HCT116 (cell line): ENCODE results near the gene MAEA. TPM values are rescaled to one million over a fixed set of nuclear protein-coding genes. Genes with fewer than 3 reads are reported as not detected.

Experiments
- ATAC-seq: fragments of 200-7000 bp; cut with Tn5 transposase; 2 replicates; pipeline ENCODE4 v1.9.1; 2020; ENCODE audit warnings: mild to moderate bottlenecking, moderate library complexity
- BruUV-seq: library from RNA; stranded (reverse); fragments of 400-500 nt; replicated peaks from 2 replicates; lab custom pipeline; 2021; lab: Mats Ljungman, UMichigan
- CTCF ChIA-PET: fragments of 300-600 bp; sonication (Branson Sonifier 250); formaldehyde crosslinking; loops from one replicate; lab custom pipeline; 2021; ENCODE audit warnings: antibody characterized with exemption; lab: Charles Lee
- POLR2A ChIA-PET: fragments of 300-600, 350-600 bp; sonication (Branson Sonifier 250); formaldehyde crosslinking; loops from one replicate; lab custom pipeline; 2021; ENCODE audit warnings: antibody characterized with exemption; lab: Charles Lee
- RAD21 ChIA-PET, 2 experiments: fragments of 300-600 bp; sonication (Branson Sonifier 250); formaldehyde crosslinking; loops; one replicate each; lab custom pipeline; 2023; ENCODE audit warnings: low total read pairs in 2 of 2; ENCODE audit not compliant: uncharacterized antibody in 2 of 2, unreplicated experiment in 2 of 2, low non-redundant PET in 1 of 2; lab: Charles Lee
- DNase-seq: peaks from one replicate; pipeline ENCODE4 v3.0.0-alpha.2; 2010; ENCODE audit warnings: low read depth, low spot score
- H2AFZ ChIP-seq: fragments of 200-600 bp; shearing (Covaris generic), sonication (generic); 2 replicates; pipeline ENCODE4 v1.6.1; 2017; ENCODE audit warnings: low read depth, mixed run types, mixed read lengths, antibody characterized with exemption, low read length; ENCODE audit not compliant: poor library complexity, severe bottlenecking
- H3K27ac ChIP-seq: 2 replicates; pipeline ENCODE4 v1.5.1; 2012; ENCODE audit warnings: low read depth, low read length
- H3K27me3 ChIP-seq: fragments of 200-600 bp; sonication (generic); 2 replicates; pipeline ENCODE4 v1.6.1; 2016; ENCODE audit warnings: mixed run types, low read length, mixed read lengths; ENCODE audit not compliant: insufficient read depth
- H3K36me3 ChIP-seq, 2 experiments: fragments of 200-500 bp in 1 of 2; fragments of 200-600 bp in 1 of 2; sonication (Bioruptor generic) in 1 of 2; sonication (generic) in 1 of 2; 2 replicates each; pipeline versions ENCODE4 v1.5.1 to v1.6.1; 2014 to 2016; ENCODE audit warnings: low read length in 2 of 2, inconsistent platforms in 1 of 2, mixed read lengths in 1 of 2, mixed run types in 1 of 2; ENCODE audit not compliant: insufficient read depth in 2 of 2, control insufficient read depth in 1 of 2
- H3K4me1 ChIP-seq, 2 experiments: fragments of 200-600 bp in 1 of 2; sonication (generic) in 1 of 2; 2 replicates each; pipeline versions ENCODE4 v1.5.1 to v1.6.1; 2012 to 2017; ENCODE audit warnings: low read length in 2 of 2, inconsistent platforms in 1 of 2, mild to moderate bottlenecking in 1 of 2, mixed read lengths in 1 of 2, mixed run types in 1 of 2, moderate library complexity in 1 of 2; ENCODE audit not compliant: insufficient read depth in 2 of 2, control insufficient read depth in 1 of 2
- H3K4me2 ChIP-seq: fragments of 200-600 bp; sonication (generic); 2 replicates; pipeline ENCODE4 v1.6.1; 2017; ENCODE audit warnings: mixed run types, low read length, mixed read lengths
- H3K4me3 ChIP-seq, 2 experiments: fragments of 200-600 bp in 1 of 2; sonication (generic) in 1 of 2; replicated peaks in 1 of 2; 2 replicates each; pipeline ENCODE4 v1.5.1; 2011 to 2016; ENCODE audit warnings: low read length in 2 of 2, control low read depth in 1 of 2, low read depth in 1 of 2, mild to moderate bottlenecking in 1 of 2, mixed read lengths in 1 of 2, mixed run types in 1 of 2
- H3K79me2 ChIP-seq: fragments of 200-600 bp; sonication (generic); 2 replicates; pipeline ENCODE4 v1.6.1; 2017; ENCODE audit warnings: mild to moderate bottlenecking, mixed run types, low read length, moderate library complexity, mixed read lengths; ENCODE audit not compliant: insufficient read depth
- H3K9ac ChIP-seq: fragments of 200-600 bp; sonication (generic); 2 replicates; pipeline ENCODE4 v1.6.1; 2016; ENCODE audit warnings: low read length, mixed read lengths
- H3K9me2 ChIP-seq: fragments of 200-600 bp; sonication (generic), shearing (Covaris generic); 2 replicates; pipeline ENCODE4 v1.6.1; 2017; ENCODE audit warnings: mixed run types, mild to moderate bottlenecking, moderate library complexity; ENCODE audit not compliant: insufficient read depth
- H3K9me3 ChIP-seq, 2 experiments: fragments of 200-500 bp in 1 of 2; fragments of 200-600 bp in 1 of 2; sonication (Bioruptor generic) in 1 of 2; sonication (generic) in 1 of 2; 2 replicates each; pipeline ENCODE4 v1.6.1; 2014 to 2017; ENCODE audit warnings: low read length in 2 of 2, mixed read lengths in 2 of 2, inconsistent platforms in 1 of 2, low read depth in 1 of 2, mild to moderate bottlenecking in 1 of 2, mixed run types in 1 of 2, moderate library complexity in 1 of 2; ENCODE audit not compliant: control insufficient read depth in 1 of 2, insufficient read depth in 1 of 2
- H4K20me1 ChIP-seq: fragments of 200-600 bp; sonication (generic), shearing (Covaris generic); 2 replicates; pipeline ENCODE4 v1.6.1; 2017; ENCODE audit warnings: mixed run types, mild to moderate bottlenecking, moderate library complexity; ENCODE audit not compliant: insufficient read depth
- CBX3 ChIP-seq: IDR thresholded peaks from 2 replicates; pipeline ENCODE4 v1.6.1; 2012; ENCODE audit warnings: low read depth
- CEBPB ChIP-seq: IDR thresholded peaks from 2 replicates; pipeline ENCODE4 v1.6.1; 2012; ENCODE audit warnings: low read depth
- EGR1 ChIP-seq: IDR thresholded peaks from 2 replicates; pipeline ENCODE4 v1.6.1; 2012; ENCODE audit warnings: low read depth
- EZH2phosphoT487 ChIP-seq: fragments of 200-600 bp; IDR thresholded peaks from 2 replicates; pipeline ENCODE4 v1.6.1; 2018; ENCODE audit warnings: antibody characterized with exemption, borderline replicate concordance
- JUND ChIP-seq: IDR thresholded peaks from 2 replicates; pipeline ENCODE4 v1.6.1; 2012
- POLR2A ChIP-seq: IDR thresholded peaks from 2 replicates; pipeline ENCODE4 v1.7.0; 2011; ENCODE audit warnings: borderline replicate concordance; ENCODE audit not compliant: insufficient read depth, insufficient read length; ENCODE audit errors: extremely low read depth
- TCF7L2 ChIP-seq: IDR thresholded peaks from 2 replicates; pipeline ENCODE4 v1.7.0; 2011; ENCODE audit warnings: borderline replicate concordance, inconsistent platforms; ENCODE audit not compliant: insufficient read depth, insufficient read length; ENCODE audit errors: extremely low read depth
- YY1 ChIP-seq: IDR thresholded peaks from 2 replicates; pipeline ENCODE4 v1.6.1; 2011; ENCODE audit warnings: low read length, low read depth, moderate library complexity, mild to moderate bottlenecking; ENCODE audit not compliant: insufficient replicate concordance; ENCODE audit errors: extremely low read depth
- ZNF274 ChIP-seq: fragments of 200-500 bp; sonication (Bioruptor generic); IDR thresholded peaks from 2 replicates; pipeline ENCODE4 v1.6.1; 2014; ENCODE audit warnings: mild to moderate bottlenecking, low read depth, low read length, inconsistent platforms
- intact Hi-C: fragments of 100-400 bp; cut with micrococcal nuclease; formaldehyde crosslinking; loops from 2 replicates; pipeline ENCODE4 v1.10.0; 2022
- total RNA-seq: library from RNA; stranded (reverse); gene quantifications from one replicate; pipeline ENCODE4 v1.2.1, GENCODE V29; 2021; ENCODE audit not compliant: unreplicated experiment
- TF ChIP-seq, protein P1 (sequence below): IDR thresholded peaks from 2 replicates; pipeline ENCODE4 v1.6.1; 2012

Gene MAEA
- total RNA-seq, 1 experiment from 2014 or later, result 88.3 TPM

DNA sequence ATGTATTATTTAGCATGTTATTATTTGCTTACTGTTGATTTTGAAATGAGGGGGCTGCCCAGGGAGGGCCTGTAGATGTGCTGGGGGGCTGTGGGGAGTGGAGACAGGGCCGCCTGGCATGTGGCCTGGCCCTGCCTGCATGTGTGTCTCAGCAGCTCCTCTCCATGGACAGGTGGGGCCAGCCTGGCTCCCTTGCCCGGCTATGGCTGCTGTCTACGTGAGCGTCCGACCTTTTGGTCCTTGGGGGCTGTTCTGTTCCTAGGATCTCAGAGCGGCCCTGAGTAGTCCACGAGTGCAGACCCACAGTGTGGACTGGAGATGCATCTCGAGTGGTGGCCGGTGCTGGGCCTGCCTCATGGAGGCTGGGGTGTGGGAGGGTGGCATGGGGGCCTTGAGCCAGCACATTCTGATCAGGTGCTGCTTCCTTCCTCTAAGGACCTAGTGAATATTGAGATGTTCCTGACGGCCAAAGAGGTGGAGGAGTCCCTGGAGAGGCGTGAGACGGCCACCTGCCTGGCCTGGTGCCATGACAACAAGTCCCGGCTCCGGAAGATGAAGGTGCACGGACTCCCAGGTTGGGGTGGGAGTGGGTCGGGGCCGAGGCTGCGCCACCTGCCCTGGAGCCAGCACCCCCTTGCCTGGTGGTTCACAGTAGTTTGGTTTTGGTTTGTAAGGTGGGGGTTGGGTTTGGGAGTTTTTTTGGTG is 32.4 kb downstream of the MAEA start:
- ChIA-PET RAD21 (interaction anchor here in 1 of 2 experiments (0.6 kb wide), 1 partner anchor 340 kb away, joined by 4 read pairs; no protein-coding TSS in a partner anchor), CTCF (no interaction called here), POLR2A (no interaction called here)
- Histone ChIP-seq H3K4me3 (no peak overlapping the region), H3K9ac (no peak overlapping the region; the same call in 1 of the 2 replicates), H3K9me3 (no peaks in the 10 kb centered on the region), H3K4me1 (peaks cover 8 to 44% of the 10 kb centered on the region in 2 experiments; a peak in 3 of 4 replicates), H3K36me3 (peaks cover 17 to 34% of the 10 kb centered on the region in 2 experiments; a peak in 3 of 4 replicates), H3K9me2 (no peaks in the 10 kb centered on the region), H4K20me1 (no peaks in the 10 kb centered on the region), H3K4me2 (peak overlapping the region; percentile 66; the same call in 1 of the 2 replicates), H3K27me3 (no peaks in the 10 kb centered on the region)
- DNase-seq (no peak), ATAC-seq (no peak)
- no TSS peak for BruUV-seq
- TF ChIP-seq CEBPB (no peak), ZNF274 (no peak), POLR2A (no peak), CBX3 (no peak), EZH2phosphoT487 (no peak), TCF7L2 (no peak), JUND (no peak), EGR1 (no peak), YY1 (no peak)
- TF ChIP-seq, protein P1, sequence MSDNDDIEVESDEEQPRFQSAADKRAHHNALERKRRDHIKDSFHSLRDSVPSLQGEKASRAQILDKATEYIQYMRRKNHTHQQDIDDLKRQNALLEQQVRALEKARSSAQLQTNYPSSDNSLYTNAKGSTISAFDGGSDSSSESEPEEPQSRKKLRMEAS, result no peak
- TF ChIP-seq, all 23 proteins: peak for 0
- no peak overlapping the region for H3K27ac ChIP-seq
- H3K79me2 ChIP-seq, result peaks cover 45% of the 10 kb centered on the region
- intact Hi-C loops, result no loop called here
- no peak overlapping the region for H2AFZ ChIP-seq
